GM23338 (cell line): ENCODE results near the gene FMN1. TPM values are rescaled to one million over a fixed set of nuclear protein-coding genes. Genes with fewer than 3 reads are reported as not detected.

Source experiments
- ATAC-seq: fragments of 200-7000 bp; cut with Tn5 transposase; 3 replicates; pipeline ENCODE4 v1.9.1; 2020
- DNase-seq: peaks from one replicate; pipeline ENCODE4 v3.0.0-alpha.2; 2015; ENCODE audit warnings: low spot score
- H2AFZ ChIP-seq: fragments of 200-600 bp; sonication (generic); 2 replicates; pipeline ENCODE4 v1.8.0; 2016; ENCODE audit warnings: antibody characterized with exemption, mild to moderate bottlenecking, moderate library complexity
- H3F3A ChIP-seq: fragments of 200-600 bp; sonication (generic); replicated peaks from 2 replicates; pipeline ENCODE4 v1.8.0; 2017; ENCODE audit warnings: antibody characterized with exemption, mixed run types, low read depth
- H3K27ac ChIP-seq: fragments of 200-600 bp; sonication (generic); 2 replicates; pipeline ENCODE4 v1.6.1; 2016; ENCODE audit warnings: low read depth
- H3K27me3 ChIP-seq: fragments of 200-600 bp; sonication (generic); 2 replicates; pipeline ENCODE4 v1.8.0; 2016; ENCODE audit warnings: mild to moderate bottlenecking, mixed run types, moderate library complexity; ENCODE audit not compliant: insufficient read depth
- H3K36me3 ChIP-seq: fragments of 200-600 bp; sonication (generic); 2 replicates; pipeline ENCODE4 v1.8.0; 2016; ENCODE audit warnings: mild to moderate bottlenecking; ENCODE audit not compliant: insufficient read depth
- H3K4me1 ChIP-seq: fragments of 200-600 bp; sonication (generic); 2 replicates; pipeline ENCODE4 v1.8.0; 2016; ENCODE audit warnings: mild to moderate bottlenecking, moderate library complexity; ENCODE audit not compliant: insufficient read depth
- H3K4me2 ChIP-seq: fragments of 200-600 bp; sonication (generic); 2 replicates; pipeline ENCODE4 v1.7.1; 2017; ENCODE audit warnings: mixed run types
- H3K4me3 ChIP-seq: fragments of 200-600 bp; sonication (generic); 2 replicates; pipeline ENCODE4 v1.6.1; 2016; ENCODE audit warnings: mixed run types
- H3K79me2 ChIP-seq: fragments of 200-600 bp; sonication (generic); replicated peaks from 2 replicates; pipeline ENCODE4 v1.8.0; 2017; ENCODE audit warnings: mild to moderate bottlenecking; ENCODE audit not compliant: insufficient read depth
- H3K9me2 ChIP-seq: fragments of 200-600 bp; sonication (generic); 2 replicates; pipeline ENCODE4 v1.8.0; 2017; ENCODE audit not compliant: insufficient read depth
- H4K20me1 ChIP-seq: fragments of 200-600 bp; sonication (generic); replicated peaks from 2 replicates; pipeline ENCODE4 v1.8.0; 2017; ENCODE audit warnings: mild to moderate bottlenecking; ENCODE audit not compliant: insufficient read depth
- H3K27ac Mint-ChIP-seq: 2 replicates; pipeline ENCODE4 v1.8.0; 2020; ENCODE audit warnings: inconsistent platforms, mild to moderate bottlenecking, moderate library complexity, mixed read lengths
- H3K27me3 Mint-ChIP-seq: 3 replicates; pipeline ENCODE4 v1.8.0; 2022; ENCODE audit warnings: low read depth, mild to moderate bottlenecking, moderate library complexity, mixed read lengths, inconsistent platforms; ENCODE audit not compliant: insufficient read depth, poor library complexity
- H3K36me3 Mint-ChIP-seq: 3 replicates; pipeline ENCODE4 v1.8.0; 2021; ENCODE audit warnings: low read depth, mild to moderate bottlenecking, inconsistent platforms, moderate library complexity, mixed read lengths
- H3K4me1 Mint-ChIP-seq: 3 replicates; pipeline ENCODE4 v1.8.0; 2020; ENCODE audit warnings: mild to moderate bottlenecking, inconsistent platforms, mixed read lengths
- H3K4me3 Mint-ChIP-seq: 3 replicates; pipeline ENCODE4 v1.8.0; 2021; ENCODE audit warnings: moderate library complexity, mild to moderate bottlenecking, inconsistent platforms, mixed read lengths
- H3K9me3 Mint-ChIP-seq: 3 replicates; pipeline ENCODE4 v1.8.0; 2020; ENCODE audit warnings: moderate library complexity, mild to moderate bottlenecking, inconsistent platforms, mixed read lengths
- CREB1 ChIP-seq: fragments of 250-450 bp; sonication (Bioruptor Pico); IDR thresholded peaks from 2 replicates; pipeline ENCODE4 v1.5.0; 2020; ENCODE audit warnings: low read depth, mild to moderate bottlenecking, moderate library complexity
- CTCF ChIP-seq, 2 experiments: fragments of 200-600 bp in 1 of 2; sonication (generic) in 1 of 2; conservative IDR thresholded peaks; 2 replicates each; pipeline versions ENCODE4 v1.5.1 to v1.6.1; 2016 to 2017; ENCODE audit warnings: antibody characterized with exemption in 2 of 2, low read depth in 2 of 2, mild to moderate bottlenecking in 2 of 2, moderate library complexity in 1 of 2
- ETS1 ChIP-seq: IDR thresholded peaks from 2 replicates; pipeline ENCODE4 v1.6.1; 2016; ENCODE audit warnings: antibody characterized with exemption
- EZH2 ChIP-seq: fragments of 200-600 bp; sonication (generic); IDR thresholded peaks from one replicate; pipeline ENCODE4 v1.8.0; 2017; ENCODE audit warnings: antibody characterized with exemption, mild to moderate bottlenecking, low read depth; ENCODE audit not compliant: unreplicated experiment
- JUNB ChIP-seq: IDR thresholded peaks from one replicate; pipeline ENCODE4 v1.6.1; 2016; ENCODE audit warnings: antibody characterized with exemption; ENCODE audit not compliant: unreplicated experiment
- NANOG ChIP-seq: IDR thresholded peaks from 2 replicates; pipeline ENCODE4 v1.6.1; 2016; ENCODE audit warnings: antibody characterized with exemption, borderline replicate concordance
- POLR2AphosphoS5 ChIP-seq: IDR thresholded peaks from 2 replicates; pipeline ENCODE4 v1.6.1; 2016; ENCODE audit warnings: antibody characterized with exemption, low read depth
- STAT1 ChIP-seq: IDR thresholded peaks from one replicate; pipeline ENCODE4 v1.6.1; 2016; ENCODE audit warnings: antibody characterized with exemption; ENCODE audit not compliant: unreplicated experiment
- ZNF114 ChIP-seq: fragments of 250-450 bp; sonication (Bioruptor Pico); IDR thresholded peaks from 2 replicates; pipeline ENCODE4 v1.5.0; 2020; ENCODE audit warnings: mild to moderate bottlenecking, moderate library complexity
- ZNF462 ChIP-seq: fragments of 250-450 bp; sonication (Bioruptor Pico); IDR thresholded peaks from 2 replicates; pipeline ENCODE4 v1.5.0; 2020; ENCODE audit warnings: mild to moderate bottlenecking, moderate library complexity
- polyA plus RNA-seq: library from polyadenylated mRNA; unstranded; fragments of >200 nt; fragmentation: Nextera tagmentation; extraction: Ambion mirVana; gene quantifications from 2 replicates; pipeline ENCODE4 v1.2.1, GENCODE V29; 2016
- total RNA-seq: library from RNA; depleted of rRNA; stranded (reverse); fragments of >200 nt; shearing (Covaris generic); gene quantifications from 2 replicates; pipeline ENCODE4 v1.2.3, GENCODE V29; 2014

Gene FMN1
- total and polyA plus RNA-seq, 2 experiments from 2014 or later = 1.2 to 1.6 TPM

- Mint-ChIP-seq H3K9me3 (no peaks in the 10 kb centered on the region), H3K36me3 (no peaks in the 10 kb centered on the region), H3K27me3 (no peaks in the 10 kb centered on the region), H3K4me3 (no peak overlapping the region), H3K4me1 (no peaks in the 10 kb centered on the region), H3K27ac (no peak overlapping the region)
- Histone ChIP-seq H3K4me2 (no peak overlapping the region), H2AFZ (no peak overlapping the region), H4K20me1 (no peaks in the 10 kb centered on the region), H3K36me3 (no peaks in the 10 kb centered on the region), H3K4me1 (no peaks in the 10 kb centered on the region), H3K4me3 (no peak overlapping the region), H3K27ac (no peak overlapping the region), H3F3A (no peaks in the 10 kb centered on the region), H3K79me2 (no peaks in the 10 kb centered on the region), H3K27me3 (no peaks in the 10 kb centered on the region), H3K9me2 (peaks cover 5% of the 10 kb centered on the region; the same call in 1 of the 2 replicates)
- TF ChIP-seq STAT1 = no peak
- TF ChIP-seq POLR2AphosphoS5 = no peak
- ATAC-seq (no peak), DNase-seq (no peak)
These were observed 163.1 kb downstream of the FMN1 start for GRCh38 chr15:33031324-33031821.

- Histone ChIP-seq H4K20me1 (no peaks in the 10 kb centered on the region), H3K9me2 (peaks cover 5% of the 10 kb centered on the region; the same call in 1 of the 2 replicates), H3K27ac (no peak overlapping the region), H3K27me3 (no peaks in the 10 kb centered on the region), H3K4me1 (no peaks in the 10 kb centered on the region), H3K4me2 (no peak overlapping the region), H2AFZ (no peak overlapping the region), H3F3A (no peaks in the 10 kb centered on the region), H3K79me2 (no peaks in the 10 kb centered on the region), H3K36me3 (no peaks in the 10 kb centered on the region), H3K4me3 (no peak overlapping the region)
- DNase-seq (no peak), ATAC-seq (no peak)
- Mint-ChIP-seq H3K4me3 (no peak overlapping the region), H3K4me1 (no peaks in the 10 kb centered on the region), H3K9me3 (no peaks in the 10 kb centered on the region), H3K27ac (no peak overlapping the region), H3K27me3 (no peaks in the 10 kb centered on the region), H3K36me3 (no peaks in the 10 kb centered on the region)
- TF ChIP-seq ETS1 = no peak
- TF ChIP-seq CTCF (conservative IDR thresholded peaks at IDR 0.05; ENCODE audit: low read depth in 2 of 2) = no peak
- no peak for TF ChIP-seq ZNF114
- no peak for TF ChIP-seq CREB1 (CRISPR knock-in tag)
- TF ChIP-seq POLR2AphosphoS5 = no peak
- TF ChIP-seq EZH2 = no peak
- no peak for TF ChIP-seq JUNB
- no peak for TF ChIP-seq ZNF462
- no peak for TF ChIP-seq NANOG
These were observed 164.2 kb downstream of the FMN1 start for GRCh38 chr15:33030315-33030714.
